ENCODE results near the gene PARVA.
"Not testable (repeated sequence)": the region's sequence is repeated elsewhere in the genome, so short reads cannot be mapped to it uniquely, and the experiment has no call there.

Gene PARVA

DNA sequence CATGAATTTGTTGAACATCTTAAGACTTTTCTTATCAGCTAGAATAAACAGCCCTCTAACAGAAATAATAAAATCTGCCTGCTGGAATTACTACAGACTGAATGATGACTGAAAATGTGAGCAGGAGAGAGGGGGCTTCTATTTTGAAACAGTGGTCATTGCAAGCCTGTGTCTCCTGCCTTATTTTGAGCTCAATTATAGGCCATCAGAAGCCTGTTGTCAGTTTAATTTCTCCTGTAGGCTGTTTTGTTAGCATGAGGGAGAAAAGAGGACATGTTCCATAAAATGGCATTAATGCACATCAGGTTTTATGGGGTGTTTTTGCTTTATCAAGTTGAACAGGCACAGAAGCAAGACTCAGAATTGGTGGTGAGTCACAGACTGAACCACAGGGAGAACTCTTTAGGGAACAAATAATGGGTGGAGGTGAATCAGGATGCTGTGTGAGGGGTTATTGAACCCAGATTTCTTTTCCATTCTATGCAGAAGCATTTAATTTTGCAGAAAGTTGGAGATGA is 129.1 kb downstream of the PARVA start:
- DNase-seq: no peak

- no peak for DNase-seq
These were observed 130.0 kb downstream of the PARVA start for GRCh38 chr11:12507391-12507790.

- no peak for DNase-seq
These were observed 130.9 kb downstream of the PARVA start for GRCh38 chr11:12508151-12508751.

DNA sequence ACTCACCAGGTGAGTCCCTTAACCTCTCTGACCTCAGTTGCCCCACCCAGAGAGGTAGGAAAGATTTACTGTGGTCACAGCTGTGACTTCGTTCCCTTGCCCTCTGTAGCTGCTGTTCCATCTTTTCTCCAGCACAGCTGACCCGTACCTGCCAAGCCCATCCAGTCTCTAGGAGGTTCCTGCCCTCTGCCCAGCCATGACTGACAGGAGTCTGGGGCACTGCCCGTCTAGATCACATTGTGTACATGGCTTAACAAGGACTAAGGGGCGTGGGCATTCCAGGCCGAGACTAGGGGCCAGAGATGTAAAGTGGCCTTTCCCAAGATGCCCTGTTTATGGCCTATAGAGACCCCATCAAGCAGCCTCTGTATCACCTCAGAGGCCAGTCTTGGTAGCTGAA is 132.0 kb downstream of the PARVA start:
- DNase-seq: no peak

GRCh38 chr11:12512132-12512531 is 134.8 kb downstream of the PARVA start:
- DNase-seq: no peak

GRCh38 chr11:12512826-12513395 is 135.5 kb downstream of the PARVA start:
- DNase-seq: no peak

DNA sequence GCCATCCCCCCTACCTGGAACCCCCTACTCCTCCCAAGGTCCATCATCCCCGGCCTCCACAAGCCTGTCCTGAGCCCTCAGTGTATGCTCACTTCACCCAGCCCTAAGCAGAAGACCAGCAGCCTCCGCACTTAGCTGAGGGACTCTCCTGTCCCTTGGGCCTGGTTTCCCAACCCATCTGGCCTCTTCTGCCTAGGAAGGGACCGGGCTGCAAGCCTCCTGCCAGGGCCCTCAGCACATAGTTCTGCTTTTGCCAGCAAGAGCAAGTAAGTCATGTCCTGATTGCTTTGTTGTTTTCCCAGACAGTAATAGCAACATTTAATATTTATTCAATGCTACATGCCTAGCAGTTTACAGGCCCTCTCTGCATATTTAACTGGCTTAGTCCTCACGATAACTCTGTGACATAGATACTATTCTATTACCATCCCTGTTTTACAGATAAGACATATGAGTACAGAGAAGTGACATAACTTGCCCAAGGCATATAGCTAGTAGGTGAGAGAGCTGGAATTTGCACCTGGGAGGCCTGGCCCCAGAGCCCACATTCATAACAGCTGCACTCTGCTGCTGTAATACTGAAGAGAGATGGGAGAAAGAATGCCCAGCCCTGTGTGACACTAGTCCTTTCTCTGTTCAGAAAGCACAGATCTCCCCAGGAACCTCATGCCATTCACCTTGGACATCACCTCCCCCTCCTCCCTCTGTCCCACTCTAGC is 139.2 kb downstream of the PARVA start:
- no peak for DNase-seq

- DNase-seq: no peak
These were observed 139.9 kb downstream of the PARVA start for GRCh38 chr11:12517306-12517705.

DNA sequence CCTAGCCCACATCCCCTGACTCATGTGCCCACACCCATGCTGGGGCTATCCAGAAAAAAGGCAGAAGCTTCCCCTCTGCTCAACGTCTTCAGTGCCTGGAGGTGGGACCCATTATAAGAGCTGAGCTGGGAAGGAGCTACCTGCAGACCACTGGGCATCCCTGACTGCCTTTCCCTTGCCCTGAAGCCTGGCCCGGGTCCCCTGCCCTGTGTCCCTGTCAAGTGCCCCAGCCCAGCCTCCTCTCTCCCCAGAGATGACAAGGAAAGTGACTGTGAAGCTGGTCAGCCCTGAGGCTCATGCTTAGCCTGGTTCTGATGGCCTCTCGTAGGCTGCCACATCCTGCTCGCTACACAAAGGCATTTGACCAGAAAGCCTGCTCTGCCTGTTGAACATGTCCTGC is 140.4 kb downstream of the PARVA start:
- no peak for DNase-seq

- DNase-seq: no peak
These were observed 141.4 kb downstream of the PARVA start for GRCh38 chr11:12518606-12519385.

DNA sequence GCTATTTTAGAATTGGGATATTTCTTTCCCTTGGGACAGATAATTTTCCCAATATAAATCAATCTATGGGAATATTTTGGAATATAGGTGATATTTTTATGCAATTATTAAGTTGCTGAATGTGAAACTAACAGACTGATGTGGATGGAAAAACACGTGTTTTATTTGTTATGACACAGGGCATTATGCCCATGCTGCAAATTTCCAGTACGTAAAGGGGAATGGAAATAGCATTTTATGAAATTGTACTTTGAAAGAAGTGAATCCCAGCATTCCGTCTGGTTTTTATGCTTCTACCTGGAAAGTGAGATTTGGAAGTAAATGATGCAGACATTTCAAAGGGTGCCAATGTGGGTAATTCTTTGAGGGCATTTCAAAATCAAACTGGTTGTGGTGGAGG is 142.7 kb downstream of the PARVA start:
- DNase-seq: no peak

GRCh38 chr11:12520576-12520975 is 143.2 kb downstream of the PARVA start:
- DNase-seq: not testable (repeated sequence)

GRCh38 chr11:12523180-12523924 is 146.0 kb downstream of the PARVA start:
- DNase-seq: no peak

DNA sequence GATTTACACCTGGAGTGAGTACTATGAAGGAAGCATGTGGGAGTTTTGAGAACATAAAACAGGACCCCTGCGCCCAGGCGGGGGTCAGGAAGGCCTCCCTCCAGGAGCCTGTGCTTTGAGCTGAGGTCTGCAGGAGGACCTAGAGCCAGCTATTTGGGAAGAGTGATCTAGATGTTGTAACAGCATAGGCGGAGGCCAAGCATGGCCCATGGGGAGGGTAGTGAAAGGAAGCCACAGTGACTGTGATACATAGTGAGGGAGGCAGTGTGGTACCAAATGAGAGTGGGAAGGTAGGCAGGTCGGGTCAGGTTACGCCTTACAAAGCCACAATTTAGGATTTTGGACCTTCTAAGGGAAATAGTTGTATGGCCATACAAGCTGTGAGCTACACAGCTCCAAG is 147.5 kb downstream of the PARVA start:
- no peak for DNase-seq

DNA sequence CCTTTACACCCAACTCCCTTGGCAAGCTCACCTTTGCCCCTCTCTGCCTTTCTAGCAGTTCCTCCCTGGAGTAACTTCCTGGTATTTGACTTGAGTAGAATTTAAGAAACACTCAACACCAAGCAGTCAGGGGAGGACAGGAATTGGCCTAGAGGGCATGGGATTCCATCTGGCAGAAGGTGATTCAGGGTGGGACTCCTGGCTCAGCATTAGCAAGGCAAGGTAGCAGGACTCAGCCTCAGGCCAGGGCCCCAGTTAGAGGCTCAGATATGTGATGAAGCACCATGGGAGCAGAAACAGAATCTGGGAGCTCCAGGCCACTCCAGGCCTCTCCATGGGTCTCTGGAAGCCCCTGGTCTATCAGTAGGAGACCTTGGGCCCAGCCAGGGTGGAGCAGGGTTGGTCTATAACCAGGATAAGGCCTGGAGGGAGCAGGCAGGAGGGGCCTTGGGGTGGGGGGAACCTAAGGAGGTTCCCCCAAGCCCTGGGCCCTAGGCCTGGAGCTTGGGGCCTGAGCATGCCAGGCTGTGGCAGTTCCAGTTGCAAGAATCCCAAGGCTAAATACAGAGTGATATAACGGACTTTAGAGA is 148.2 kb downstream of the PARVA start:
- no peak for DNase-seq

GRCh38 chr11:12526789-12527188 is 149.4 kb downstream of the PARVA start:
- DNase-seq: no peak

DNA sequence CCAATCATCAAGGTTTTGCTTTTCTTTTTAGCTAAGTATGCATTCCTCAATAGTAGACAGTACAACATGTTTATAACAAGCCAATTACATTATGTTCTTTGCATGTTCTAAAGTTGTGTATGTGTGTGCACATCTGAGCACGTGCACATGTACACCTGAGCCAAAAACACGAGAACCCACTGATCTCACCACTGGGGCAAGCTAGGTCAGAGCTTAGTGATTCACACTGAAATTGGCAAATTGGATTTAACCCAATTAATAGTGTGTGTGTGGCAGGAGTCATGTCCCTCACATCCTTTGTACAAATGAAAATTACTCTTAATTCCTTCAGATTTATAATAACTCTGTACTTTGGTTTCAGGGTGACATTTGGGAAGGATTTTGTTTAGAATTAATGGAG is 151.1 kb downstream of the PARVA start:
- DNase-seq: no peak

DNA sequence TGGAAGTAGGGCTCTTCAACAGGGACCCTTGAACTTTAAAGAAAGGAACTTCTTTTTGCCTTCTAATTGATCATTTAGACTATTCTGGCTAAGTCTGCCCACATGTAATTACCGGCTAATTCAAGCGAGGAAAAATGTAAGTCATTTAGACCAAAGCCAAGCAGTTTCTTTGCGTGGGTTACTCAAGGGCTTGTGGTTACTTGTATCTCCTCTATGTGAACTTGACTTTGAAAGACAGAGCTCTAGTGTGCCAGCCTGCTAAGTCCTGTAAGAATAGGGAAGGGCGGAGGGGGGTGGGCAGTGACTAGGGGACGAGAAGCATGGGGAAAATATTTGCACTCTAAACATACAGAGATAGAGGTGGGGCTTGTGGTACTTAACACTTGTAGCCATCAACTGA is 151.7 kb downstream of the PARVA start:
- DNase-seq: no peak

DNA sequence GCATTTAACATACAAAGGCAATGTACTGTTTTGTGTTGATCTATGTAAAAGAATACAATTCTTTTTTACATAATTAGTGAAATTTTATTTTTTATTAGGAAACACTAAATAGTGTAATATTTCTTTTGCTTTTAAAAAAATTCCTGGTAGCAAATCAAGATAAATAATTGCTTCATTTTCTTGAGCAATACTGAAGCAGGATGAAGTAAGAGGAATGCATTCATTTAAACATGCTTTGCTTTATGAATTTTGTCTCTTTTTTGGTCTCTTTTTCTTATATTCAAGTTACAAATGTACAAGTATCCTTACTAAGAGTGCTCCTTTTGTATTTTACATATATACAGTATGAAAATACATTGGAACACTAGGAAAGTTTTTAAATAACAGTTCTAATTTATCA is 152.4 kb downstream of the PARVA start:
- no peak for DNase-seq

DNA sequence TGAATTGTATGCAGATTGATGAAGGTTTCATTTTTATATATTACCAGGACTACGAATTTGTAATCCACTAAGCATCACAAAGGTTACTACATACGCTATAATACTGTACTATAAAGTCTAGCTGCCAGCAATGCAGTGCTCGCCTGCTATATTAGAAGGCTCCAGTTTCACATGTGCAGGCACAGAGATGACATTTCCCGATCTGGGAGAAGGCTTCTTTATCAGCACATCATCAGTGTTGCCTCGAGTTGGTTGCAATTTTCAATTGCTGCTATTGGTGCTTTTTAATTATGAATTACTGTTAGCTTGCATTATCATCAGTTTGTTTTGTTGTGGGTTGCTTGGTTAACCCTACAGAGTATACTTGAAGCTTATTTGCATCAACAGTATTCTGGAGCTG is 153.6 kb downstream of the PARVA start:
- no peak for DNase-seq

DNA sequence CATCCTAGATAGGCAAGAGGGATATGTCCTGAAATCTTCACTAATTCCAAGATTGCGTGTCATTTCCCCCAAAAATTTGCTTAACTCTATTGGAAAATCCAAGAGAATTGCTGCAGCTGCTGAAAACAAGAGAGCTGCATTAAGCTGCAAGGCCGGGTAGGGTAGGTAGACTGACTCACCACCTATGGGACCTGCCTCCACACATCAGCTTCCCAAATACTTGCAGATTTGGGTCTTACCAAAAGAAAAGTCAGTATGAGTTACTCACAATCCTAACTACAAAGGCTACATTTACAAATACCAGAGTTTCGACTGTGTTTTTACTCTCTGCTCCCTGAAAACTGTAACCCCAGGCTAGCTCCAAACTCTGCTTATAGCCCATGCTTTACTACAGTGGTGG is 154.3 kb downstream of the PARVA start:
- no peak for DNase-seq

GRCh38 chr11:12532580-12532979 is 155.2 kb downstream of the PARVA start:
- DNase-seq: no peak
